HG02981 (cell line): ENCODE results near the gene TLE6.
"Not testable (repeated sequence)": the region's sequence is repeated elsewhere in the genome, so short reads cannot be mapped to it uniquely, and the experiment has no call there.

Experiments used
- ATAC-seq: cut with Tn5 transposase; IDR thresholded peaks from one replicate; pipeline ENCODE4 v1.9.1; 2021; ENCODE audit warnings: mild to moderate bottlenecking, moderate library complexity; ENCODE audit not compliant: unreplicated experiment

Gene TLE6

DNA sequence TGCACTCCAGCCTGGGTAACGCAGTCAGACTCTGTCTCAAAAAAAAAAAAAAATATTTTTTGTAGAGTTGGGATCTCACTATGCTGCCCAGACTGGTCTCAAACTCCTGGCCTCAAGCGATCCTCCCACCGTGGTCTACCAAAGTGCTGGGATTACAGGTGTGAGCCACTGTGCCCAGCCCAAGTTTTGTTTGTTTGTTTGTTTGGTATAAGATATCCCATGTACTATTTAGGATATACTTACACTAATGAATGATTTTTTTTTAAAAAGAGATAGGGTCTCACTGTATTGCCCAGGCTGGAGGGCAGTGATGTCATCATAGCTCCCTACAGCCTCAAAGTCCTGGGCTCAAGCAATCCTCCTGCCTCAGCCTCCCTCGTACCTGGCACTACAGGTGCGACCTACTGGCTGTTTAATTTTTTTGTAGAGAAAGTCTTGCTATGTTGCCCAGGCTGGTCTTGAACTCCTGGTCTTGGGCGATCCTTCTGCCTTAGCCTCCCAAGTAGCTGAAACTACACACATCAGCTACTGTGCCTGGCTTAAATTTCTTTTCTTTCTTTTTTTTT is 24.0 kb downstream of the TLE6 start:
- no peak for ATAC-seq

DNA sequence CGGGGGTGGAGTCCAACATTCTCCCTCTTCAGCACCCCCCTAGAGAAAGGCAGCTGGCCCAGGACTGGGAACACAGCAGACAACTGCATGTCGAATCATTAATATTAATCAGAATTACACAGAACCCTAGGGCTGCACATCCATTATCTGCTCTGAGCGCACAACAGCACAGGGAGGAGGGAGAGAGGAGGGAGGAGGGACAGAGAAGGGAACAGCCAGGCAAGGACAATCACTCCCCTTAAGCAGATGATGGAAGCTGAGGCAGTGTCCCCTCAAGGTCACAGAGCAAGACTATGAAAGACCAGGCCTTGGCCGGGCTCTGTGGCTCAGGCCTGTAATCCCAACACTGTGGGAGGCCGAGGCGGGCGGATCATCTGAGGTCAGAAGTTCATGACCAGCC is 25.7 kb downstream of the TLE6 start:
- ATAC-seq: no peak

DNA sequence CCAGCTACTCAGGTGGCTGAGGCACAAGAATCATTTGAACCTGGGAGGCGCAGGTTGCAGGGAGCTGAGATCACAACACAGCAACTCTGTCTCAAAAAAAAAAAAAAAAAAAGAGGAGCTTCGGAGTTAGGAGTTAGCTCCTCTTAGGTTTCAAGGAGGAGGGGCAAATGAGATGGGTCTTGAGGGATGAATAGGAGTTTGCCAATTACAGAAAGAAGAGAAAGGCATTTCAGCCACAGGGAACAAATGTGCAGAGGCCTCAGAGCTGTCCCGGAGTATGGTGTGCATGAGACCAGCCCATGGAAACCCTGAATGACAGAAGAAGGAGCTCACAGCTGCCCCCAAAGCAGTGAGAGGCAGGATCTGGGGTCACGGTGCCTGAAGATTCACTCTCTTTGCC is 27.2 kb downstream of the TLE6 start:
- ATAC-seq: no peak

DNA sequence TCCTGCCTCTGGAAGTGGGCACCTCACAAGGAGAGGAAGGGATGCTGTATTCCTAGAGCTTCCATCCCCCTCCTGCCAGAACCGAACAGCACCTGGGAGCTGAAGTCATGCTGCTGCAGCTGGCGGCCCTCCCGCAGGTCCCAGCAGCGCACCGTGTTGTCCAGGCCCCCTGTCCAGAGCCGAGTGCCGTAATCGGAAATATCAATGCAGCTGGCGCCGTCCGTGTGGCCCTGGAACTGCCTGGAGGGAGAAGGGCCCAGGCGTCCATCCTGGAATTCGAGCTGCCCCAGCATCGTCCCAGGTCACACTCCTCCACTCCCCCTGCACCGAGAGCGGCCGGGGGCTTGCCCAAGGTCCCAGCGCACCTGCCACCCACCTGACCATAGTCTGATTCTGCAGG is 28.0 kb downstream of the TLE6 start:
- no peak for ATAC-seq

DNA sequence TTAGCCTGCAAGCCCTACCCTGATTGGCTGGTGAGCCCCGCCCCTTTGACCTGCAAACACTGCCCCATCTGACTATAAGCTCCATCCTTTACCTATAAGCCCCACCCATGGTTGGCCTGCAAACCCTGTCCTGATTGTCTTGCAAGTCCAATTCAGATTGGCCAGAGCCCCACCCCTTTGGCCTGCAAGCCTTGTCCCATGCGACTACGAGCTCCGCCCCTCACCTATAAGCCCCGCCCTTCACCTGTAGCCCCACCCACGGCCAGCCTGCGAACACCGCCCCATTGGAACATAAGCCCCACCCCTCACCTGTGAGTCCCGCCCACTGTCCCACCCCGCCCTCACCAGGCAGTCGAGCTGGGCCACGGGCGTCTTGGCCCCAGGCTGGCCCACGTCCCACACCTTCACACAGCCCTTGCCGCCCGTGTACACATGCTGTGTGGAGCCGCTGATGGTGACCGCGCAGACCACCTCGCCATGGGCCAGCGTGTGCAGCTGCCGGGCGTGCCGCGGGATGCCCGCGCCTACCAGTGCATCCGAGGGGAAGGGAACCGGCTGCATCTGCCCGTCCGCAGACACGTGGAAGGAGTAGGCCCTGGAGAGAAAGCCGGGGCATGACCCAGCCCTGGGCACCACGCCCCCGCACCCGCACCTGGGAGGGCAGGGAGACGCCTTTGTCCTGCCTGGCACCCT is 28.9 kb downstream of the TLE6 start:
- ATAC-seq: no peak

DNA sequence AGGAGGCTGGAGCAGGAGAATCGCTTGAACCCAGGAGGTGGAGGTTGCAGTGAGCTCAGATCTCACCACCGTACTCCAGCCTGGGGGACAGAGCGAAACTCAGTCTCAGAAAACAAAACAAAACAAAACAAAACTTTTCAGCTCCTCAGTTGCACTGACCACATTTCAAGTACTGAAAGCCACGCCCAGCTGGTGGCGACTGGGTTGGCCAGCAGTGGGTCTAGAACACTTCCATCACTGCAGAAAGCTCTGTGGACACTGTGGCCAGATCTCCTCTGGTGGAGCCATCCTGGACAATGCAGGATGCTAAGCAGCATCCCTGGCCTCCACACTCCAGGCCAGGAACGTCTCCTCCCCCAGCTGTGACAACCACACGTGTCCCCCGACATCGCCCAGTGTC is 30.6 kb downstream of the TLE6 start:
- no peak for ATAC-seq

DNA sequence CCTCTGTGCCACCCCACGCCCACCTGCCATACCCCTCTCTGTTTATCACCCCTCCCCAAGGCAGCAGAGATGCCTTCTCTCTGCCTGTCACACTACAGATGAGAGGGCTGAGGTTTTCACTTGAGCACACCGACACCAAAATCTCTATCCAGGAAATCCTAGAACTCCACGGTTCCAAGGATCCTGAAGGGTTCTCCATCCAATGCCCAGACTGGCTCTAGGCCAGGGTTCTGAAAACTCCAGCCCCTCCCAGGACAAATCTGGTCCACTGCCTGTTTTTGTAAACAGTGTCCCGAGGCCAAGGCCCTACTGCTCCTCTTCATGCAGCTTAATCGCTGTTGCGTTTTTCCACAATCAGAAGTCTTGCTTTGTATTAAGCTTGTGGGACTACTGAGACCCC is 31.6 kb downstream of the TLE6 start:
- ATAC-seq: no peak

DNA sequence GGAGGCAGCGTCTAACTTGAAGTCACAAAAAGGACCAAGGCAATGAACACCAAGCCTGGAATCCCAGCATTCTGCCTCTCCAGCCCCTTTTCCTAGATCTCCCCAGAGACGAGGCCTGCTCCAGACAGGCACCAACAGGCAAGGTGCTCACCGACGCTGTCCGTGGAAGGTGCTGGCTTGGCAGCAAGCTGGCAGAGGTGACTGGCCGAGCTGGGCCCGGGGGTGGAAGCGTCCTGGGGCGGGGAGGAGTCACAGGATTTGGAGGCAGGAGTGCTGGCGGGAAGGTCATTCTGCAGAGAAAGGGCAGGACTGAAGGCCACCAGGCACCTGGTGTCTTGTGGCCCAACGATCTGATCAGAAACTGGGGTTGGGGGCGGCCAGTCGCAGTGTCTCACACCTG is 33.5 kb downstream of the TLE6 start:
- ATAC-seq: no peak

DNA sequence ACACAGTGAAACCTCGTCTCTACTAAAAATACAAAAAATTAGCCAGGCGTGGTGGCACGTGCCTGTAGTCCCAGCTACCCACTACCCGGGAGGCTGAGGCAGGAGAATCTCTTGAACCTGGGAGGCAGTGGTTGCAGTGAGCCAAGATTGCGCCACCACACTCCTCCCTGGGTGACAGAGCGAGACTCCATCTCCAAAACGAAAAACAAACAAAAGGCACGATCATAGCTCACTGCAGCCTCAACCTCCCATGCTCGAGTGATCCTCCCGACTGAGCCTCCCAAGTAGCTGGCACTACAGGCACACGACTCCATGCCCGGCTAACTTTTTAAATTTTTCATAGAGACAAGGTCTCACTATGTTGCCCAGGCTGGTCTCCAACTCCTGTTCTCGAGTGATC is 34.7 kb downstream of the TLE6 start:
- not testable (repeated sequence) for ATAC-seq

DNA sequence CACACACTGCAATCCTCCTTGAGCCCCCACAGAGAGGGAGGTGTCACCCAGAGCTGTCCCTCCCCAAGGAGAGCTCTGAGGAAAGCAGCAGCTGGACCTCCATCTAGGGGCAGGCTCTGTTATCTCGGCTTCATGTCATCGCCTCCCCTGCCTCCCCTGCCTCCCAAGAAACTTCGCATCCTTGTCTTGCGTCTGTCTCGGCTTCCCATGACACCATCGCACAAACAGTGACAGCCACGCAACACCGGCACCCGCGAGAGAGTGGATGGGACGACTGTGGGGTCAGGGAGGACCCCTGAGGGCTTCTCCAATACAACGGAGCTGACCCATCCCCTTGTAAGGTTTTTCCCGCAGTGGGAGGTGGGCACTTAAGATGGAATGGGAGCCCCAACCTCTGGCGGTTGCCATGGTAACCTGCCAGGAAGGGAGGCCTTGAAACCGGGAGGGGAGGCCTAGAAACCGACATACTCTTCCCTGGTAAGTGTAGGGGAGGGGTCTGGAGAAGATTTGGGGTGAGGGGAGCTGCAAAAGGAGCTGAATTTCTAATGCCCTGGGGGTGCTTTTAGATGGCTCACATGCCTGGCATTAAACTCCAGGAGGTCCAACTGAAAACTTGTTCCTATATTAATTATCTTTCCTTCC is 35.4 kb downstream of the TLE6 start:
- ATAC-seq: no peak

DNA sequence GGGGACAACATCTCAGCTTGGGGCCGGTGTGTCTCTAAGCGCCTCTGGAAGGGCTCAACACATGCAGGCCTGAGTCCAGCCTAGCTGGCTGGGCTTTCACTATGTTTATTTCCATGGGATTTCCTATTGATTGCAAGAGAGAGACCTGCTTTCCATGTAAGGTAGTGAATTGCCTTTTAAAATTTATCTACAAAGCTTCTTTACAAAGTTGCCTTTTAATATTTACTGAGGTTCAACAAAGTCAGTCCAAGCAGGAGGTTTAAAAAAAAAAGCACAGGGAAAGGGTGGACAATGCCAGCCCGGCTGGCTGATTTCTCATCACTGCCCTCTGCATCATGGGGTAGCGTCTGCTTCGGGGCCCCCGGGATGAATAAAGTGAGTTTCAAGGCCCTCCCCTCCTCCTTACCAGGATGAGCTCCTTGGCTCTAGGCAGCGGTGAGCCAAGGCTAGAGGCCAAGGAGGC is 35.9 kb downstream of the TLE6 start:
- ATAC-seq: no peak

DNA sequence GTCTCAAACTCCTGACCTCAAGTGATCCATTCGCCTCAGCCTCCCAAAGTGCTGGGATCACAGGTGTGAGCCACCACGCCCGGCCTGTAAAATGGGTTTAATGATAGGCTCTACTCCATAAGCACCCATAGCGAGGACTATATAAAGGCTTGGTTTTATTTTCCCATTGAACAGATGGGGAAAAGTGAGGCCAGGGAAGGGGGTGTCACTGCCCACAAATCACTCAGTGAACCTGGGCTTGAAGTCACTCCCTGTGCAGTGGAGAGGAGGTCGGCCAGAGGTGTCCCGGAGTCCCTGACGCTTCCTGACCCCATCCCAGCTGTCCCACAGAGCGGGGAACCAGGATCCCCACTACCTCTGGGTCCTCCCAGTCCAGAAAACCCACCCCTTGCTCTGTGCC is 36.8 kb downstream of the TLE6 start:
- no peak for ATAC-seq

DNA sequence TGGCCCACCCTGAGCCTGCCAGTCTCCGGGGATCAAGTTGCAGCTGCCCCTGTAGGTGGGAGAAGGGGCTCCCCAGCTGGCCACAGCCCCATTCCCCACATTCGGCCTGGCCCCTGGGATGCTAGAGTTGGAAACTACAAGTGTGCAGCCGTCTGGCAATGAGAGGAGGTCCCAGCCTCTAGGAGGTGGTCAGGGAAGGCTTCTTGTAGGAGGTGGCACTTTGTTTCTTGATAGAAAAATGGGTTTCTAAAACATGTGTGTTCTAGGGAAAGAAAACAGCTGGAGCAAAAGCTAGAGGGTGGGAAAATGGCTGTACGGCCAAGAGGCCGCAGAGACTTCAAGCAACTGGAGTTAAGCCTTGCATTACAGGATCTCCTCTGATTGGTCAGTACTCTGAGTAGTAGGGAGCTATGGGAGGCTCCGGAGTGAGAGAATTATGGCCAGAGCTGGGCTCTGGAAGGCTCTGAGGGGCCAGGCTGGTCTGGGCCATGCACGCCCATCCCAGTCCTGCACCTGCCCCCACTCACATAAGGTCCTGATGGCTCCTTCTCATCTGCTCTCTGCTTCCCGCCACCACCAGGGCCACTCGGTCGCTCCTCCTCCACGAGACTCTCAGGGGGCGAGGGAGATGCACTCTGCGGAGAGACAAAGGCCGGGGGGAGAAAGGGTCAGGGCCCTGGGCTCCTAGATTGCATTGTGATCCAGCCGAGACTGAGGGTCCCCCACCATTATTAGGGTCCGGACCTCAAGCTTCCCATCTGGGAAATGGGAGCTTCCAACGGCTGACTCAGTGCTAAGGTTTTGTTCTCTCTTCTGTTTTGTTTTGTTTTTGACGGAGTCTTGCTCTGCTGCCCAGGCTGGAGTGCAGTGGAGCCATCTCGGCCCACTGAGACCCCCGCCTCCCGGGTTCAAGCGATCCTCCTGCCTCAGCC is 38.0 kb downstream of the TLE6 start:
- no peak for ATAC-seq

DNA sequence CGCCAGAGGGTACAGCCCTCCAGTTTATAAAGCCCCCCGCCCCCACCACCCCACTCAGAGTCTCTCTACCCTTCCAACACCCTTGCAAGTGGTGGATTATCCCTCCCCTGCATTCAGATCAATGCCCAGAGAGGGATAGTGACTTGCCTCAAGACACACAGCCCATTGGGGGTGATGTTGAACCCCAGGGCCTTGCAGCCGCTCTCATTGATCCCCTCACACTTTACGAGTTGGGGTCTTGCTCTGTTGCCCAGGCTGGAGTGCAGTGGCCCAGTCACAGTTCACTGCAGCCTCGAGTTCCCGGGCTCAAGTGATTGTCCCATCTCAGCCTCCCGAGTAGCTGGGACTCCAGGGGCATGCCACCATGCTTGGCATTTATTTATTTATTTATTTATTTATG is 40.6 kb downstream of the TLE6 start:
- ATAC-seq: no peak

DNA sequence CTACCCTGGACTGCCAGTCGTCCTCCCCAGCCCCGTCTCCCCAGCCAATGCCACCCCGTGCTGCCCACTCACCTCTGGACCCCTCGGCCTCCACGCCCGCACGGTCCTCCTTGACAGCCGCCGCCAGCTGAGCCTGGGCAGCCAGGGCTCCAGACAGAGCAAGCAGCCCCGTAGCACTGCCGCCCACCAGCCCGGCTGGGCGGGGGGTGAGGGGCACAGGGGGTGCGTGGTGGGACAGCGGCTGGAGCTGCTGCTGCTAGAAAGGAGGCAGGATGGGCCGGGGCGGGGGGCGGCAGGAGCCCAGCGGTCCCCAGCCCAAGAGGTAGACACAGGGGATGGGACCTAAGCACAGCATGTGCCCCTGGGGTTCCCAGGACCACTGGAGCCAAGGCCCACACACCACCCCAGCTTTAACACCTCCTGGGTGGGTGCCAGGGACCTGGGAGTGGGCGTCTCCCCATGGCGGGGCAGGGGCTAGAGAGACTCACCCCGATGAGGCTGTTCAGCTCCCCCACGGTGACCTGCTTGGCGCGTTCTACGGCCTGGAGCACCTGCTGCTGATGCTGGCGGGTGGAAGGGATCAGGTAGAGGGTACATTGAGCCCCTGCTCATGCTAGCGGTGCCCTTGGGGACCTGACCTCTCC is 42.0 kb downstream of the TLE6 start:
- no peak for ATAC-seq

DNA sequence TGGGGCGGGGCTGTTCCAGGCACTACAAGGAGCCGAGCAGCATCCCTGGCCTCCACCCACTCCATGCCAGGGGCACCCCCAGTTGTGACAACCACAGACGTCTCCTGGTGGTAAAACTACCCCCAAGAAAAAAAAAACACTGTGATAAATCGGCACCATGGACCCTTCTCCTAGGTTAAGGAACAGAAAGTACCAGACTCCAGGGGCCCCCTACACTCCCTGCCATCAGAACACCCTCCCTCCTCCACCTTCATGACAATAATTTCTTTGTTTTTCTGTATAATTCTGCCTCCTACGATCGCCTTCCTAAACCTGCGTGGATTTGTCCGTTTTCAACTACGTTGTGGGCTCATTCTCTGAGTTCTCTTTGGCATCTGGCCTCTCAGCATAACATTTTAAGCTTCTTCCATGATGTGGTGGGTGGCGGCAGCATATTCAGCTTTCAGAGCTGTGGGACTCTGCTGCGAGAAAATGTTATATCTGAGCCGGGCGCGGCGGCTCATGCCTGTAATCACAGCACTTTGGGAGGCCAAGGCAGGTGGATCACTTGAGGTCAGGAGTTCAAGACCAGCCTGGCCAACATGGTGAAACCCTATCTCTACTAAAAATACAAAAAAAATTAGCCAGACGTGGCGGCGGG is 43.1 kb downstream of the TLE6 start:
- no peak for ATAC-seq

DNA sequence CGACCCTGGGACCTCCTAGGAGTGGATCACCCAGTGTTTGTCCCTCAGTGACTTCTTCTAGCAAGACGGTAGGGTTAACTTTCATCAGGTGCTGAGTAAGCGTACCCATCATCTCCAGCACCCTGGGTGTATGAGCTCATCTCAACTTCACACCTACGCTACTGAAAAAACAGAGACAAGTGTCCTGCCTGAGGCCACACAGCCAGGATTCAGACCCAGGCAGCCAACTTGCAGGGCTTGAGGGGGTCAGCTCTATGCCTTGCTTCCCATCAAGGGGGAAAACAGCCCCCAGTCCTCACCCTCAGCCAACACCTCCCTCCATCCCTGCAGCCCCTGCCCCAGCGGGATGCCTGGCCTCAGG is 47.1 kb downstream of the TLE6 start:
- ATAC-seq: no peak

DNA sequence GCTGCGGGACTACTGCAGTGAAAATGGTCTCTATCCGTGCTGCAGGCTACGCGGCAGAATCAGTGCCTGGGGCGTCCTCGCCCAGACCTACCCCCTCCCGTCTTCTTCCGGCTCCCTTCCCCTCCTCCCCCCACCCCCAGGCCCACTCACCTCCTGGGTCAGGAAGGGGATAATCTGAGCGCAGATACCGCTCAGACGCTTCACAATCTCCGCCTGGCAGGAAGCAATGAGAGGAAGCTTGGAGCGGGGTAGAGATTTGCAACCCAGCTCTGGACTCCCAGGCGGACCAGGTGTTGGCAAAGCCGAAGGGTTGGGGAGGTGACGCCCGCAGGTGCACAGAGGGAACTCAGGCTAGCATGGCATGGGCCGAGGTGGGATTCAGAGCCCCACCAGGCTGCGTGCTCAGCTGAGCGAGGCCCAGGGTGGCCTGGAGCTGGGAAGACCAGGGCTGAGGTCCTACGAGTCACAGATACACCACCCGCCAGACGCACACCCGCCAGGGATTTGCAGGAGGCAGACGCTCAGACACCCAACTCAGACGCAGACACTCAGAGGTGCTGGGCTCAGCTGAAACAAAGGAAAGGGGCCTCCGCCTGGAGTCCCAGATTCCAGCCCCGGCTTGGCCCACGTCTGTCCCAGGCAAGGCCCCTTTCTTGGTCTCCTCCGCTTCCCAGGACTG is 47.6 kb downstream of the TLE6 start:
- no peak for ATAC-seq

DNA sequence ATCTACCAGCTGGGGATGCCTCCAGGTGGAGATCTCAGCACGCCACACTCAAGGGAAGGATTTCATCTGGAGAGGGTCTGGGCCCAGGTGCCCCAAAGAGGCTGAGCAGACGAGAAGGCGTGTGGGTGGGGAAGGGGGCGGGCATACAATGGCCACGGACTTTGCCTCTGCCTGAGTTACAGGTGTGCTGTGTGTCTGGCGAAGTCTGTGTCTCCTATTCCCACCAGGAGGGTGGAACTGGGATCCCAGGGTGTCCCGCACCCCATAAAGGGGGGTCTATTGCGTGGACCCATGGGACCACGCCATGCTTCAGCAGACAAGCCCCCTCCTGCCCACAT is 48.2 kb downstream of the TLE6 start:
- ATAC-seq: no peak

DNA sequence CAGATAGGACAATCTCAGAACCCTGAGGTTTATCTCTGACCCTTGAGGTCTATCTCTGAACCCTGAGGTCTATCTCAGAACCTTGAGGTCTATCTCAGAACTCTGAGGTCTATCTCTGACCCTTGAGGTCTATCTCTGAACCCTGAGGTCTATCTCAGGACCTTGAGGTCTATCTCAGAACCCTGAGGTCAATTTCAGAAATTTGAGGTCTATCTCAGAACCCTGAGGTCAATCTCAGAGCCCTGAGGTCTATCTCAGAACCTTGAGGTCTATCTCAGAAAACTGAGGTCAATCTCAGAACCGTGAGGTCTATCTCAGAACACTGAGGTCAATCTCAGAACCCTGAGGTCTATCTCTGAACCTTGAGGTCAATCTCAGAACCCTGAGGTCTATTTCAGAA is 49.4 kb downstream of the TLE6 start:
- ATAC-seq: no peak
